NCI-H2081 (cell line): ENCODE results near the gene FER1L5.

Experiments used
- DNase-seq, 2 experiments: peaks; one replicate each; lab custom pipeline; 2025; lab: John Stamatoyannopoulos, UW

The FER1L5 gene

GRCh38 chr2:96739633-96740428, 97.3 kb downstream of the FER1L5 start, which contains the start of gene LMAN2L:
Gene LMAN2L (minus strand): TSS chr2:96740064. CDS start chr2:96740040, 24 bp downstream.
- DNase-seq, result peak; percentile 95 to 98

- no peak for DNase-seq
Observed at GRCh38 chr2:96747061-96747617, 104.6 kb downstream of the FER1L5 start.

- DNase-seq, result no peak
Observed at GRCh38 chr2:96751800-96752199, 109.2 kb downstream of the FER1L5 start.

- no peak for DNase-seq
Observed at GRCh38 chr2:96753661-96754282, 111.2 kb downstream of the FER1L5 start.

- no peak for DNase-seq
Observed at GRCh38 chr2:96754317-96754716, 111.8 kb downstream of the FER1L5 start.
